OCI-LY7 (cell line): ENCODE results near the gene LSAMP.

Source experiments
- EZH2phosphoT487 ChIP-seq: fragments of 200-600 bp; sonication (generic); IDR thresholded peaks from 2 replicates; pipeline ENCODE4 v1.6.1; 2018; ENCODE audit warnings: low read depth, borderline replicate concordance, mild to moderate bottlenecking, mixed run types, antibody characterized with exemption, low read length, moderate library complexity, mixed read lengths
- TF ChIP-seq, protein P1 (sequence below): fragments of 200-600 bp; sonication (generic); conservative IDR thresholded peaks from 2 replicates; pipeline ENCODE4 v1.5.1; 2014; ENCODE audit warnings: mild to moderate bottlenecking, antibody characterized with exemption, low read length, moderate library complexity, mixed read lengths

DNA sequence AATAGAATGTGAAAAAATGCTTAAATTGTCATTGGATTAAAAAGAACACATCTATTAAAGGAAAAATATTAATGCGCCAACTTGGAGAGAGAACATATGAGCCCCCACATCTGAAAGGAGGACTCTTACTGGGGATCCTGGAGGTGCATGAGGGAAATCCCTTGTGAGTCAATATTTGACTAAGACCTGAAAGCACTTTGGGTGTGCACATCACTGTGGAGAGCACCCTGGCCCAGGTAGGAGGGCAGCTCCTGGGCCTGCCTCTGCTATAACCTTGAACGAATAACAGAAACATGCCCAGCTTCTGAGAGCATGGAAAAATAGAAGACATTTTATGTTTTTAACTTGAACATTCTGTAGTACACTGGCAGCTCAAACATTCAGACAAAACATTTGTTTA is 622.2 kb downstream of the LSAMP start:
- TF ChIP-seq, protein P1, sequence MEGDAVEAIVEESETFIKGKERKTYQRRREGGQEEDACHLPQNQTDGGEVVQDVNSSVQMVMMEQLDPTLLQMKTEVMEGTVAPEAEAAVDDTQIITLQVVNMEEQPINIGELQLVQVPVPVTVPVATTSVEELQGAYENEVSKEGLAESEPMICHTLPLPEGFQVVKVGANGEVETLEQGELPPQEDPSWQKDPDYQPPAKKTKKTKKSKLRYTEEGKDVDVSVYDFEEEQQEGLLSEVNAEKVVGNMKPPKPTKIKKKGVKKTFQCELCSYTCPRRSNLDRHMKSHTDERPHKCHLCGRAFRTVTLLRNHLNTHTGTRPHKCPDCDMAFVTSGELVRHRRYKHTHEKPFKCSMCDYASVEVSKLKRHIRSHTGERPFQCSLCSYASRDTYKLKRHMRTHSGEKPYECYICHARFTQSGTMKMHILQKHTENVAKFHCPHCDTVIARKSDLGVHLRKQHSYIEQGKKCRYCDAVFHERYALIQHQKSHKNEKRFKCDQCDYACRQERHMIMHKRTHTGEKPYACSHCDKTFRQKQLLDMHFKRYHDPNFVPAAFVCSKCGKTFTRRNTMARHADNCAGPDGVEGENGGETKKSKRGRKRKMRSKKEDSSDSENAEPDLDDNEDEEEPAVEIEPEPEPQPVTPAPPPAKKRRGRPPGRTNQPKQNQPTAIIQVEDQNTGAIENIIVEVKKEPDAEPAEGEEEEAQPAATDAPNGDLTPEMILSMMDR, result no peak
- TF ChIP-seq EZH2phosphoT487, result no peak
